GM12875 (cell line): ENCODE data around the gene METTL1.

Source experiments
- H3K4me3 ChIP-seq: one replicate; pipeline ENCODE4 v1.5.1; 2011; ENCODE audit warnings: low read depth, low read length, control low read depth
- TF ChIP-seq, protein P1 (sequence below): IDR thresholded peaks from 2 replicates; pipeline ENCODE4 v1.5.1; 2011; ENCODE audit warnings: low read depth, mild to moderate bottlenecking, control low read depth, inconsistent platforms, low read length, moderate library complexity, borderline replicate concordance; ENCODE audit not compliant: insufficient read depth

The METTL1 gene

DNA sequence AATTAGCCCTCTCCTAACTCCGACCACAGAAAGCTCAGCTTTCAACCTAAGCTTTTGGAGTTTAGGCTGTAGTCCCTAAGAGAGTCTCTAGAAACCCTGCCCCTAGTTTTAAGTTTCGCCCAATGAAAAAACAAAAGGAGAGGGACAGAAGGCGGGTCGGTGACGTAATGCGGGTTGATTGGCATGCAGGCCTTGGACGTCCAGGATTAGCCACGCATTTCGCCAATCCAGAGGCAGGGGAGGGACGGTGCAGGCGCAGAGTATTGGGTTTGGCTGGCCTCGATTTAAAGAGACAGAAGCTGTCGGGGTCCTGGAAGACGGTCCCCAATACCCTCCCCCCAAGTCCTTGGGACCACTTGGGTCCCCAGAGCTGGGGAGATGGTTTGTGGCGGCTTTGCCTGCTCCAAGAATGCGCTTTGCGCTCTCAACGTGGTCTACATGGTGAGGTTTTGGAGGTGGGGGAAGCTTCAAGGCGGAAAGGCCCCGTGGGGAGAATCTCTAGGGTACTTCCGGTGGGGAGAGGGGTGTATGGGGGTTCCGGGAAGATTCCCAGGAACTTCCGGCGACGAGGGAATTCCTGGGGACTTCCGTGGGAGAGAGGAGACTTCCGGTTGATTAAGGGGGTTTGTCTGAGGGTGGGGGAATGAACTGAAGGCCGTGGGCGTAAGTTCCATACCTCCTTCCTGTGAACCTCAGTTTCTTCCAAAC is 27.0 kb downstream of the METTL1 start, which contains the start of gene TSPAN31:
TSPAN31 (plus strand) TSS at position 263 of the 708 bp plus-strand sequence; CDS start at position 379, 116 bp downstream.
- peak within 1 kb of the TSS; percentile 61 for H3K4me3 ChIP-seq
- TF ChIP-seq, protein P1, sequence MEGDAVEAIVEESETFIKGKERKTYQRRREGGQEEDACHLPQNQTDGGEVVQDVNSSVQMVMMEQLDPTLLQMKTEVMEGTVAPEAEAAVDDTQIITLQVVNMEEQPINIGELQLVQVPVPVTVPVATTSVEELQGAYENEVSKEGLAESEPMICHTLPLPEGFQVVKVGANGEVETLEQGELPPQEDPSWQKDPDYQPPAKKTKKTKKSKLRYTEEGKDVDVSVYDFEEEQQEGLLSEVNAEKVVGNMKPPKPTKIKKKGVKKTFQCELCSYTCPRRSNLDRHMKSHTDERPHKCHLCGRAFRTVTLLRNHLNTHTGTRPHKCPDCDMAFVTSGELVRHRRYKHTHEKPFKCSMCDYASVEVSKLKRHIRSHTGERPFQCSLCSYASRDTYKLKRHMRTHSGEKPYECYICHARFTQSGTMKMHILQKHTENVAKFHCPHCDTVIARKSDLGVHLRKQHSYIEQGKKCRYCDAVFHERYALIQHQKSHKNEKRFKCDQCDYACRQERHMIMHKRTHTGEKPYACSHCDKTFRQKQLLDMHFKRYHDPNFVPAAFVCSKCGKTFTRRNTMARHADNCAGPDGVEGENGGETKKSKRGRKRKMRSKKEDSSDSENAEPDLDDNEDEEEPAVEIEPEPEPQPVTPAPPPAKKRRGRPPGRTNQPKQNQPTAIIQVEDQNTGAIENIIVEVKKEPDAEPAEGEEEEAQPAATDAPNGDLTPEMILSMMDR: no peak

DNA sequence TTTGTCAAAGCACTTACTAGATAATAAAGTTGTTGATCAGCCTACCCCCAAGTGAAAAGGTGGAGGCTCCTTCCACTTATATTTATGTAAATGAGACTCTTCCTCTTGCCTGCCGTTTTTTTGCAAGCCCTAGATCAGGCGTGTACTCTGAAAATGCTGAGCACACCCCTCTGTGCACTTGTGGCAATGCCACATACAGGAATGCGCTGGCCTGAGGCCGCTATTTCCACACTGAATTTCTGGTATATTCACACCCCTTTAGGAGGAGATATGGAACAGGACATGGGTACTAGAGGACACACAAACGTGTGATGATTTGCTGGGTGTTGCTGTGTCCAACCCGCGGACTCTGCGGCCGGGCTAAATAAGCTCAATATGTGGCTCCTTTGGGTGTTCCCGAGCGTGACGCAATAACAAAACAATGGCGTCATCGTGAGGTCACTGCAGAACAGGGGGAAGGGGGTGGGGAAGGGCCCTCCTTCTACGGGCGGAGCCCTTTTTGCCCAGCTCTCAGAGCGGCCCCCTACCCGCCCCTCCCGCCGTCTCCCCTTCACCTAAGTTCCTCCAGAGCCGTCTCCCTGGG is 27.6 kb downstream of the METTL1 start:
- peak overlapping the region; percentile 61 for H3K4me3 ChIP-seq
- TF ChIP-seq, protein P1: no peak

DNA sequence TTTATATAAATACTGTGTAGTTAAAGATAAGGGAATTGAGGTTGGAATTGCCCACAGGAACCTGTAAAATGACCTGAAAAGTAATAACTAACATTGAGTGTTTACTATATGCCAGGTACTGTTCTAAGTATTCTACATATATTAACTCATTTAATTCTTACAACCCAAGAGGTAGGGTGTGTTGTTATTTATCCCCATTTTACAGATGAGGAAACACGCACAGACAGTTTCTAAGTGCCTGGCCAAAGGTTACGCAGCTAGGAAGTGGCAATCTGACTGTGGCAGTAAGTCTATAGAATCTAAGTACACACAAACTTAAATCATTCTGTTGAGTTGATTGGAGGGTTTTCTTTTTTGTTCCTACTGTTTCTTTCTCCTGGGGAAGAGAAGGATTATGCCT is 28.1 kb downstream of the METTL1 start:
- TF ChIP-seq, protein P1: no peak
- no peak overlapping the region for H3K4me3 ChIP-seq

DNA sequence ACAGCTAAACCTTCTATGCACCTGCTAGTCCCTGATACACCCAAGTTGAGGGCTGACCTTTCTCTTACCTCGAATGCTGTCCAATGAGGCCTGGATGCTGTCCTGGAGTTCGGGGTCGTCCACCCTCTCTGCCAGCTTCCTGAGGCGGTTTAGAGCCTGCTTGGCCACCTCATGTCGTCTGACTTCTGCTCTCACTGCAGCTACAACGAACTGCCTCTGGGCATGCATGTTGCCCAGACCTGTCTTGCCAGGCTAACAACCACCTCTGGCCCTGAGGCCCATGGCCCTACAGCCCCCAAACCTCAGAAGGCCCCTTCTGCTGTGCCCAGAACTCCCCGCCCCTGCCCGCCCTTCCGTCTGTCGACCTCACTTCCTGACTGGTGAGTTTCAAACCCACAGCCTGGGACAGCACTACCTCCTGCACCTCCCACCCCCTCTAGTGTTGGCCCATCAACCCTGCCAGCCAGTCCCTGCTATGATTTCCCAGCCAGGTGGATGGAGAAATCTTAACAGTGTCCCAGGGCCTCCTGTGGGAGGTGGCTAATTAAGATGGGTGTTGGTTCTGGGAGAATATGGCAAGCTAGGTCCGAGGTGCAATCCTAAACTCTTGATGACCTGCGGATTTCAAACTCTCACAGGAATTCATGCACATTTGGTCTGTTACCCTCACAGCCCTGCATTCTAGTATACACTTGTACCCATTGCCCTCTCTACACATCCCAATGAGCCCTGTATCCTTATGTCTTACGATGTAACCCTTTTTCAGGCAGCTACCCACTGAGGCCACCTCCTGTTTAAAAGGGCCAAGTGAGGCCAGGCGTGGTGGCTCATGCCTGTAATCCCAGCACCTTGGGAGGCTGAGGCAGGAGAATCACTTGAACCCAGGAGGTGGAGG is 29.8 kb downstream of the METTL1 start:
- peak overlapping the region; percentile 77 for H3K4me3 ChIP-seq
- TF ChIP-seq, protein P1: peak; percentile 69

DNA sequence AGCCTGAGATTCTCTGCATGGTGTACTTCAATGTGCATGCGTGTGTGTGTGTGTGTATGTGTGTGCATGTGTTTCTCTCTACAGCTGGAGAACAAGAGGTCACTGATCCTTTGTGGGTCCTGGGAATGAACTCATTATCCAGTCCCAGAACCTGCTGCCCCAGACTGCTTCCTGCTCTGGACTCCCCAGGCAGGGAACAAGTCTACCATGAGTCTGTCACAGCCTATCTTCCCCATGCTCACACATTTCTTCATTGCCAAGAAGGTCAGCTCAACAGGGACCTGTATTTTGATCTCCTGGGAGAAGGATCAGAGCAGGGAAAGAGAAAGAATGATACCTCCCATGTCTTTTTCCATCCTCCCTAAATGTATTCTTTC is 30.5 kb downstream of the METTL1 start:
- peak overlapping the region; percentile 77 for H3K4me3 ChIP-seq

DNA sequence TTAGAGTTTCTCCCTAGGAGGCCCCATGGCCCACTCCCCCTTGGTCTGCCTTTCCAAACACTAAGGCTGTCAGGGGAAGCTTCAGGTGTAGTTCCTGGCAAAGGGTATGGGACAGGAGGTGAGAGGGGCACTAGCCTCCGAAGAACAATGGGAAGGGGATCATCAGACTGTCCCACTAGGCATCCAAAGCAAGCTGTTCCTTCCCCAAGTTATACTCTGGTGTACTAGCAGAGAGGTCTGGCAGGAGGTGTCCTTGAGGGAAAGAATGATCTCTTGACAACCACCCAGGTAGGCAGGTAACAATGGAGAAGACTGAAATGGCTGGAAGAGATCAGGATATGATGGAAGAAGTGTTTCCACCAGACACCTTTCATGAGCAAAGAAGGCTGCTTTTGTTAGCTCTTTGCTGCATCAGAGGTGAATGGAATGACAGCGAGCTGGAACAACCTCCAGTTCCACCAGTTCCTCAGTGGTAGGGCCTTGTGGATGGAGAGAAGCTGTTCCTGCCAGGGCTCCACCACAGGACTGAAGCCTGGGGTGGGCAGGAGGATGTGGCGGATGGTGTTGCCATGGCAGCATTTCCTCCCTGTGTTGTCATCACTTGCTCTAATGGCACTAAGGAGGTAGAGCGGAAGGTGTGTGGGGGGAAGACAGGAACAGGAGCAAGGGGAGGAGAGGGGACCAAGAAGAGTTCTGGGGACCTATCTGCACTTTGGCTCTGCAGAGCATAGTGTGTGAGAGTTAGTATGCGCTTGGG is 31.1 kb downstream of the METTL1 start:
- H3K4me3 ChIP-seq: peak overlapping the region; percentile 77
- TF ChIP-seq, protein P1: no peak

More for the DNA sequence above, 30.5 kb downstream of the METTL1 start:
- TF ChIP-seq, protein P1: no peak
